ENCODE data around the gene DGKQ.
"Not testable (repeated sequence)": the region's sequence is repeated elsewhere in the genome, so short reads cannot be mapped to it uniquely, and the experiment has no call there.

Gene DGKQ

GRCh38 chr4:925171-925570 is 48.2 kb downstream of the DGKQ start:
- Mint-ChIP-seq H3K9me3 (ENCODE audit: low read depth) (no peaks in the 10 kb centered on the region), H3K4me1 (ENCODE audit: low read depth) (peaks cover 62% of the 10 kb centered on the region), H3K36me3 (no peaks in the 10 kb centered on the region), H3K27me3 (no peaks in the 10 kb centered on the region), H3K27ac (peak overlapping the region; percentile 19), H3K4me3 (no peak overlapping the region)

- Mint-ChIP-seq H3K27ac (peak overlapping the region; percentile 19), H3K9me3 (ENCODE audit: low read depth) (peaks cover 3% of the 10 kb centered on the region), H3K4me3 (peak overlapping the region; percentile 24), H3K4me1 (ENCODE audit: low read depth) (peaks cover 62% of the 10 kb centered on the region), H3K36me3 (peaks cover 4% of the 10 kb centered on the region), H3K27me3 (no peaks in the 10 kb centered on the region)
These were observed 49.0 kb downstream of the DGKQ start for GRCh38 chr4:924107-925096.

- Mint-ChIP-seq H3K4me1 (ENCODE audit: low read depth) (peaks cover 69% of the 10 kb centered on the region), H3K36me3 (peaks cover 5% of the 10 kb centered on the region), H3K27ac (peak overlapping the region; percentile 13), H3K27me3 (no peaks in the 10 kb centered on the region), H3K4me3 (peak overlapping the region; percentile 52), H3K9me3 (ENCODE audit: low read depth) (peaks cover 9% of the 10 kb centered on the region)
These were observed 51.5 kb downstream of the DGKQ start for GRCh38 chr4:921830-922331.

GRCh38 chr4:919004-919680 is 54.2 kb downstream of the DGKQ start:
- H3K4me3 Mint-ChIP-seq; H3K27ac Mint-ChIP-seq; H3K9me3 Mint-ChIP-seq (ENCODE audit: low read depth); H3K27me3 Mint-ChIP-seq; H3K36me3 Mint-ChIP-seq: not testable (repeated sequence)
- H3K4me1 Mint-ChIP-seq (ENCODE audit: low read depth): peaks cover 67% of the 10 kb centered on the region

- H3K9me3 Mint-ChIP-seq (ENCODE audit: low read depth); H3K36me3 Mint-ChIP-seq; H3K27ac Mint-ChIP-seq; H3K4me3 Mint-ChIP-seq; H3K27me3 Mint-ChIP-seq: not testable (repeated sequence)
- H3K4me1 Mint-ChIP-seq (ENCODE audit: low read depth): peaks cover 65% of the 10 kb centered on the region
These were observed 54.8 kb downstream of the DGKQ start for GRCh38 chr4:918591-918990.

- peaks cover 5% of the 10 kb centered on the region for H3K36me3 Mint-ChIP-seq
These were observed 55.4 kb downstream of the DGKQ start for GRCh38 chr4:917992-918391.

GRCh38 chr4:917466-917865 is 55.9 kb downstream of the DGKQ start:
- Mint-ChIP-seq H3K9me3 (ENCODE audit: low read depth) (peaks cover 9% of the 10 kb centered on the region), H3K27me3 (no peaks in the 10 kb centered on the region), H3K4me3 (no peak overlapping the region), H3K4me1 (ENCODE audit: low read depth) (peaks cover 57% of the 10 kb centered on the region), H3K27ac (no peak overlapping the region), H3K36me3 (peaks cover 5% of the 10 kb centered on the region)

More at GRCh38 chr4:917992-918391, 55.4 kb downstream of the DGKQ start:
- H3K4me3 Mint-ChIP-seq: no peak overlapping the region
- peaks cover 9% of the 10 kb centered on the region for H3K9me3 Mint-ChIP-seq (ENCODE audit: low read depth)
- H3K27me3 Mint-ChIP-seq: no peaks in the 10 kb centered on the region
- no peak overlapping the region for H3K27ac Mint-ChIP-seq
- H3K4me1 Mint-ChIP-seq (ENCODE audit: low read depth): peaks cover 63% of the 10 kb centered on the region

GRCh38 chr4:915595-915994 is 57.8 kb downstream of the DGKQ start:
- no peaks in the 10 kb centered on the region for H3K27me3 Mint-ChIP-seq
- peaks cover 7% of the 10 kb centered on the region for H3K36me3 Mint-ChIP-seq
- peaks cover 44% of the 10 kb centered on the region for H3K4me1 Mint-ChIP-seq (ENCODE audit: low read depth)
- peaks cover 9% of the 10 kb centered on the region for H3K9me3 Mint-ChIP-seq (ENCODE audit: low read depth)
- peak overlapping the region; percentile 16 for H3K27ac Mint-ChIP-seq
- H3K4me3 Mint-ChIP-seq: peak overlapping the region; percentile 69

GRCh38 chr4:915041-915474 is 58.3 kb downstream of the DGKQ start:
- Mint-ChIP-seq H3K27ac (peak overlapping the region; percentile 72), H3K4me3 (peak overlapping the region; percentile 69), H3K36me3 (peaks cover 7% of the 10 kb centered on the region), H3K4me1 (ENCODE audit: low read depth) (peaks cover 42% of the 10 kb centered on the region), H3K27me3 (no peaks in the 10 kb centered on the region), H3K9me3 (ENCODE audit: low read depth) (peaks cover 9% of the 10 kb centered on the region)

GRCh38 chr4:914531-914930 is 58.8 kb downstream of the DGKQ start:
- Mint-ChIP-seq H3K27me3 (no peaks in the 10 kb centered on the region), H3K4me1 (ENCODE audit: low read depth) (peaks cover 38% of the 10 kb centered on the region), H3K27ac (no peak overlapping the region), H3K36me3 (peaks cover 4% of the 10 kb centered on the region), H3K9me3 (ENCODE audit: low read depth) (peaks cover 7% of the 10 kb centered on the region), H3K4me3 (no peak overlapping the region)

GRCh38 chr4:913280-913618 is 60.1 kb downstream of the DGKQ start:
- Mint-ChIP-seq H3K4me3 (no peak overlapping the region), H3K27me3 (no peaks in the 10 kb centered on the region), H3K4me1 (ENCODE audit: low read depth) (peaks cover 32% of the 10 kb centered on the region), H3K27ac (no peak overlapping the region), H3K9me3 (ENCODE audit: low read depth) (peaks cover 5% of the 10 kb centered on the region), H3K36me3 (peaks cover 2% of the 10 kb centered on the region)

- H3K9me3 Mint-ChIP-seq (ENCODE audit: low read depth): no peaks in the 10 kb centered on the region
- no peak overlapping the region for H3K4me3 Mint-ChIP-seq
- peaks cover 27% of the 10 kb centered on the region for H3K4me1 Mint-ChIP-seq (ENCODE audit: low read depth)
- H3K36me3 Mint-ChIP-seq: peaks cover 2% of the 10 kb centered on the region
- H3K27ac Mint-ChIP-seq: no peak overlapping the region
- no peaks in the 10 kb centered on the region for H3K27me3 Mint-ChIP-seq
These were observed 60.7 kb downstream of the DGKQ start for GRCh38 chr4:912548-913279.

- Mint-ChIP-seq H3K4me1 (ENCODE audit: low read depth) (peaks cover 22% of the 10 kb centered on the region), H3K4me3 (no peak overlapping the region), H3K27me3 (no peaks in the 10 kb centered on the region), H3K36me3 (peaks cover 2% of the 10 kb centered on the region), H3K9me3 (ENCODE audit: low read depth) (no peaks in the 10 kb centered on the region), H3K27ac (no peak overlapping the region)
These were observed 61.4 kb downstream of the DGKQ start for GRCh38 chr4:911871-912490.

GRCh38 chr4:911221-911751 is 62.1 kb downstream of the DGKQ start:
- Mint-ChIP-seq H3K4me1 (ENCODE audit: low read depth) (peaks cover 15% of the 10 kb centered on the region), H3K27me3 (no peaks in the 10 kb centered on the region), H3K4me3 (no peak overlapping the region), H3K9me3 (ENCODE audit: low read depth) (no peaks in the 10 kb centered on the region), H3K27ac (no peak overlapping the region), H3K36me3 (peaks cover 2% of the 10 kb centered on the region)
